WERI-Rb-1 (cell line): ENCODE results near the gene RPRD1B.
"Not testable (repeated sequence)": the region's sequence is repeated elsewhere in the genome, so short reads cannot be mapped to it uniquely, and the experiment has no call there.

Source experiments
- DNase-seq: peaks from one replicate; pipeline ENCODE4 v3.0.0-alpha.2; 2020
- H3K27ac ChIP-seq: fragments of 250-450 bp; sonication (Bioruptor Pico); 2 replicates; pipeline ENCODE4 v1.5.1; 2020; ENCODE audit warnings: mild to moderate bottlenecking, moderate library complexity
- H3K27me3 ChIP-seq: fragments of 250-450 bp; sonication (Bioruptor Pico); 2 replicates; pipeline ENCODE4 v1.5.1; 2021; ENCODE audit warnings: mild to moderate bottlenecking, low read depth, moderate library complexity; ENCODE audit not compliant: insufficient read depth, severe bottlenecking
- H3K36me3 ChIP-seq: fragments of 250-450 bp; sonication (Bioruptor Pico); 2 replicates; pipeline ENCODE4 v1.5.1; 2020; ENCODE audit warnings: mild to moderate bottlenecking, moderate library complexity
- H3K4me3 ChIP-seq: 2 replicates; pipeline ENCODE4 v1.5.1; 2011; ENCODE audit warnings: low read depth, mild to moderate bottlenecking, control low read depth, low read length
- H3K9me3 ChIP-seq: fragments of 250-450 bp; sonication (Bioruptor Pico); 2 replicates; pipeline ENCODE4 v1.5.1; 2021; ENCODE audit warnings: mild to moderate bottlenecking, moderate library complexity; ENCODE audit not compliant: severe bottlenecking
- CTCF ChIP-seq: IDR thresholded peaks from 2 replicates; pipeline ENCODE4 v1.5.1; 2011; ENCODE audit warnings: low read depth, mild to moderate bottlenecking, control low read depth, inconsistent platforms, low read length

The RPRD1B gene

DNA sequence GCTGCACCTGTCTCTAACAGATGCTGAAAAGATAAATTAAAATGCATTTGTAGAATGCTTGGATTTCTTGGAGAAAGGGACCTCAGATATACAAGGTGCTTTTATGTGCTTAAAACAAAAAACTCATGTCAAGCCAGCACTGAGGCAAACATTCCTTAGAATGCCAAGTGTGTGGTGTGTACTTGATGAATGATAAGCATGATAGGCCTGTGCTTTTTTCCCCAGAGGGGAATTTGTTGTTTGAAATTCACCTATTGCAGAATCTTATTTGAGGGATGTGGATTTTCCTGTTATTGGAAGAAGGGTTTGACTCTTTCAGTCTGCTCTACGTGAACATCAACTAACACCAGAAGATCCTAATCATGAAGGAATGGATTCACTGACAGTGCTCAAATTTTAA is 29.1 kb upstream of the RPRD1B start:
- no peak for TF ChIP-seq CTCF
- Histone ChIP-seq H3K27ac (no peak overlapping the region), H3K36me3 (peaks cover 72% of the 10 kb centered on the region), H3K9me3 (no peaks in the 10 kb centered on the region), H3K27me3 (no peaks in the 10 kb centered on the region), H3K4me3 (no peak overlapping the region)
- DNase-seq, result no peak

- DNase-seq, result no peak
- H3K9me3 ChIP-seq, result no peaks in the 10 kb centered on the region
- no peak overlapping the region for H3K4me3 ChIP-seq
- peaks cover 70% of the 10 kb centered on the region for H3K36me3 ChIP-seq
- TF ChIP-seq CTCF, result no peak
- H3K27ac ChIP-seq, result no peak overlapping the region
- no peaks in the 10 kb centered on the region for H3K27me3 ChIP-seq
Measured at GRCh38 chr20:38005903-38006302, 27.6 kb upstream of the RPRD1B start.

GRCh38 chr20:38007526-38007925 is 26.0 kb upstream of the RPRD1B start:
- H3K27me3 ChIP-seq, result no peaks in the 10 kb centered on the region
- DNase-seq, result peak; percentile 73
- TF ChIP-seq CTCF, result no peak

GRCh38 chr20:38008233-38008944 is 25.2 kb upstream of the RPRD1B start:
- Histone ChIP-seq H3K9me3 (no peaks in the 10 kb centered on the region), H3K27me3 (no peaks in the 10 kb centered on the region), H3K4me3 (no peak overlapping the region), H3K27ac (peak overlapping the region; percentile 28; the same call in 1 of the 2 replicates), H3K36me3 (peaks cover 73% of the 10 kb centered on the region)
- no peak for DNase-seq
- TF ChIP-seq CTCF, result no peak

More at GRCh38 chr20:38007526-38007925, 26.0 kb upstream of the RPRD1B start:
- Histone ChIP-seq H3K9me3 (no peaks in the 10 kb centered on the region), H3K4me3 (no peak overlapping the region), H3K36me3 (peaks cover 71% of the 10 kb centered on the region), H3K27ac (peak overlapping the region; percentile 48)

DNA sequence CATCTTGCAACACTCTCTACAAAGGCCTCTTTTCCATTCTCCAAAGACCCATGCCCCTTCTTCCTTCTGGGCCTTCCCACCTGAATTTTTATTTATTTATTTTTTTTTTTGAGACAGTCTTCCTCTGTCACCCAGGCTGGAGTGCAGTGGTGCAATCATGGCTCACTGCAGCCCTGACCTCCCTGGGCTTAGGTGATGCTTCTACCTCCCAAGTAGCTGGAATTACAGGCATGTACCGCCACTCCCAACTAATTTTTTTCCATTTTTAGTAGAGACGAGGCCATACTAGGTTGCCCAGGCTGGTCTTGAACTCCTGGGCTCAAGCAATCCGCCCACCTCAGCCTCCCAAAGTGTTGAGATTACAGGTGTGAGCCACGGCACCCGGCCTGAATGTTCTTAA is 24.1 kb upstream of the RPRD1B start:
- not testable (repeated sequence) for H3K27me3 ChIP-seq, DNase-seq, H3K27ac ChIP-seq, H3K9me3 ChIP-seq, H3K4me3 ChIP-seq
- peaks cover 76% of the 10 kb centered on the region for H3K36me3 ChIP-seq

DNA sequence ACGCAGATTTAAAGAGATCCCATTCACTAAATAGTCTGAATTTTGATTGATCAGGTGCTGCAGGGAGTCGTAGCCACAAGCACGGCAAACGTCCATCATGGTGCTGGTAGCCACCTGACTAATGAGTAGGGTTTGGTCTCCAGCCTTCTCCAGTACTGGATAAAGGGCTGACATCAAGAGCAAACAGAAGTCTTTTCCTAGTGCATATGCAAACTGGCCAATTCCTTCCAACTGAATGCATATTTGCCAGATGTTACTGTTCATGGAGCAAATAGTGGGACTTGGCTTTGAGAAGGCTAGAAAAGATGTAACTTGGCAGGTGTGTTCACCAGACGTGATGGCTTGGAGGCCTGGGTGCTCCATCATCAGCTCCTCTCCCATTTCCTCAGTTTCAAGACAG is 21.9 kb upstream of the RPRD1B start:
- Histone ChIP-seq H3K4me3 (no peak overlapping the region), H3K9me3 (no peaks in the 10 kb centered on the region), H3K36me3 (peaks cover 65% of the 10 kb centered on the region), H3K27me3 (no peaks in the 10 kb centered on the region), H3K27ac (no peak overlapping the region)
- DNase-seq, result no peak
- TF ChIP-seq CTCF, result no peak
